Neural cell (in vitro differentiated cells): ENCODE measurements around the gene IGBP1. TPM values are rescaled to one million over a fixed set of nuclear protein-coding genes. Genes with fewer than 3 reads are reported as not detected.

Source experiments
- H2AFZ ChIP-seq: fragments of 200-600, 300-800 bp; sonication (generic), shearing (Covaris generic); 2 replicates; pipeline ENCODE4 v1.6.0; 2014; ENCODE audit warnings: low read depth, mild to moderate bottlenecking, antibody characterized with exemption, low read length, moderate library complexity
- H3F3A ChIP-seq: fragments of 200-600 bp; shearing (Covaris generic); 2 replicates; pipeline ENCODE4 v1.6.1; 2016; ENCODE audit warnings: mild to moderate bottlenecking, moderate library complexity, mixed read lengths, antibody characterized with exemption, low read length; ENCODE audit not compliant: insufficient read depth, poor library complexity, severe bottlenecking
- H3K27ac ChIP-seq: fragments of 200-600, 300-800 bp; sonication (generic), shearing (Covaris generic); 2 replicates; pipeline ENCODE4 v1.5.1; 2014; ENCODE audit warnings: mild to moderate bottlenecking, low read length, moderate library complexity
- H3K27me3 ChIP-seq: fragments of 300-800, 200-600 bp; sonication (generic), shearing (Covaris generic); 2 replicates; pipeline ENCODE4 v1.6.0; 2014; ENCODE audit warnings: mild to moderate bottlenecking, low read depth, low read length, moderate library complexity; ENCODE audit not compliant: insufficient read depth
- H3K36me3 ChIP-seq: fragments of 300-800, 200-600 bp; sonication (generic), shearing (Covaris generic); 2 replicates; pipeline ENCODE4 v1.5.1; 2014; ENCODE audit warnings: mild to moderate bottlenecking, antibody characterized with exemption, low read length, moderate library complexity; ENCODE audit not compliant: insufficient read depth
- H3K4me2 ChIP-seq: fragments of 300-800, 200-600 bp; sonication (generic), shearing (Covaris generic); 2 replicates; pipeline ENCODE4 v1.6.0; 2014; ENCODE audit warnings: mild to moderate bottlenecking, low read length
- H3K4me3 ChIP-seq: fragments of 300-800, 200-600 bp; sonication (generic), shearing (Covaris generic); 2 replicates; pipeline ENCODE4 v1.5.1; 2014; ENCODE audit warnings: mild to moderate bottlenecking, low read length, moderate library complexity
- H3K79me2 ChIP-seq: fragments of 200-600 bp; shearing (Covaris generic); replicated peaks from 2 replicates; pipeline ENCODE4 v1.6.0; 2014; ENCODE audit warnings: mild to moderate bottlenecking, low read length, moderate library complexity; ENCODE audit not compliant: insufficient read depth
- H3K9ac ChIP-seq: fragments of 300-800, 200-600 bp; sonication (generic), shearing (Covaris generic); 2 replicates; pipeline ENCODE4 v1.6.1; 2016; ENCODE audit warnings: mild to moderate bottlenecking, low read length, mixed read lengths
- H3K9me2 ChIP-seq: fragments of 200-600 bp; shearing (Covaris generic); 2 replicates; pipeline ENCODE4 v1.6.1; 2016; ENCODE audit warnings: mild to moderate bottlenecking, low read length, mixed read lengths; ENCODE audit not compliant: insufficient read depth
- H3K9me3 ChIP-seq: fragments of 200-600, 300-800 bp; sonication (generic), shearing (Covaris generic); 2 replicates; pipeline ENCODE4 v1.6.1; 2016; ENCODE audit warnings: mild to moderate bottlenecking, mixed run types, low read length, moderate library complexity, mixed read lengths
- H4K20me1 ChIP-seq: fragments of 200-600 bp; shearing (Covaris generic); 2 replicates; pipeline ENCODE4 v1.6.1; 2016; ENCODE audit warnings: mild to moderate bottlenecking, mixed run types; ENCODE audit not compliant: insufficient read depth
- CTCF ChIP-seq: fragments of 450-650 bp; IDR thresholded peaks from 2 replicates; pipeline ENCODE4 v1.5.1; 2014; ENCODE audit warnings: antibody characterized with exemption, mild to moderate bottlenecking, moderate library complexity; ENCODE audit not compliant: poor library complexity, severe bottlenecking
- EP300 ChIP-seq: fragments of 450-650 bp; conservative IDR thresholded peaks from 2 replicates; pipeline ENCODE4 v1.6.1; 2014; ENCODE audit warnings: antibody characterized with exemption, mild to moderate bottlenecking, moderate library complexity; ENCODE audit not compliant: poor library complexity, severe bottlenecking
- EZH2 ChIP-seq: fragments of 200-600, 300-800 bp; shearing (Covaris generic), sonication (generic); IDR thresholded peaks from 2 replicates; pipeline ENCODE4 v1.6.1; 2014; ENCODE audit warnings: antibody characterized with exemption, low read length, borderline replicate concordance, mild to moderate bottlenecking; ENCODE audit not compliant: insufficient read depth, poor library complexity, severe bottlenecking
- MXI1 ChIP-seq: fragments of 450-650 bp; conservative IDR thresholded peaks from 2 replicates; pipeline ENCODE4 v1.6.1; 2014; ENCODE audit warnings: antibody characterized with exemption, mild to moderate bottlenecking; ENCODE audit not compliant: poor library complexity, severe bottlenecking
- POLR2AphosphoS5 ChIP-seq: IDR thresholded peaks from 2 replicates; pipeline ENCODE4 v1.6.1; 2012
- RAD21 ChIP-seq: fragments of 450-650 bp; conservative IDR thresholded peaks from 2 replicates; pipeline ENCODE4 v1.6.1; 2014; ENCODE audit warnings: antibody characterized with exemption, mild to moderate bottlenecking, moderate library complexity
- REST ChIP-seq: IDR thresholded peaks from 2 replicates; pipeline ENCODE4 v1.6.1; 2012; ENCODE audit warnings: borderline replicate concordance
- SMC3 ChIP-seq: fragments of 450-650 bp; conservative IDR thresholded peaks from 2 replicates; pipeline ENCODE4 v1.6.1; 2014; ENCODE audit warnings: antibody characterized with exemption, mild to moderate bottlenecking, moderate library complexity; ENCODE audit not compliant: poor library complexity
- TAF1 ChIP-seq: IDR thresholded peaks from 2 replicates; pipeline ENCODE4 v1.6.1; 2012; ENCODE audit warnings: low read depth
- polyA plus RNA-seq: library from polyadenylated mRNA; depleted of rRNA; stranded (reverse); fragments of >200 nt; gene quantifications from 2 replicates; pipeline ENCODE4 v1.2.3, GENCODE V29; 2014

IGBP1 gene
- polyA plus RNA-seq, 1 donor from 2014 or later, result 94.1 TPM

GRCh38 chrX:70089604-70090297 lies 43.5 kb upstream of the IGBP1 start:
- H3K9me3 ChIP-seq, result no peaks in the 10 kb centered on the region

GRCh38 chrX:70092247-70092646 lies 41.0 kb upstream of the IGBP1 start:
- Histone ChIP-seq H3K4me3 (no peak overlapping the region), H3K36me3 (no peaks in the 10 kb centered on the region), H4K20me1 (no peaks in the 10 kb centered on the region), H3K27ac (no peak overlapping the region), H3K4me2 (no peak overlapping the region), H3K9me2 (no peaks in the 10 kb centered on the region), H2AFZ (no peak overlapping the region), H3K9me3 (no peaks in the 10 kb centered on the region), H3K9ac (no peak overlapping the region), H3F3A (no peaks in the 10 kb centered on the region), H3K79me2 (no peaks in the 10 kb centered on the region), H3K27me3 (no peaks in the 10 kb centered on the region)
- TF ChIP-seq CTCF (no peak), REST (no peak), RAD21 (no peak), TAF1 (no peak), EZH2 (no peak), EP300 (no peak), MXI1 (no peak), SMC3 (no peak), POLR2AphosphoS5 (no peak)

More at GRCh38 chrX:70089604-70090297, 43.5 kb upstream of the IGBP1 start:
- H3K27me3 ChIP-seq, result no peaks in the 10 kb centered on the region
- no peak overlapping the region for H3K4me2 ChIP-seq
- H3F3A ChIP-seq, result no peaks in the 10 kb centered on the region
- no peak overlapping the region for H3K27ac ChIP-seq
- TF ChIP-seq POLR2AphosphoS5, result no peak
- no peaks in the 10 kb centered on the region for H3K36me3 ChIP-seq
- no peaks in the 10 kb centered on the region for H3K79me2 ChIP-seq
- H4K20me1 ChIP-seq, result no peaks in the 10 kb centered on the region
- no peak overlapping the region for H2AFZ ChIP-seq
- no peak overlapping the region for H3K9ac ChIP-seq
- H3K9me2 ChIP-seq, result no peaks in the 10 kb centered on the region
- no peak overlapping the region for H3K4me3 ChIP-seq
